Fibroblast of lung (primary cell): ENCODE data around the gene PRKAR1A.

Experiments
- EZH2 ChIP-seq: IDR thresholded peaks from 2 replicates; pipeline ENCODE4 v1.5.1; 2012; ENCODE audit warnings: low read length, control low read depth, mild to moderate bottlenecking; ENCODE audit errors: missing control alignments
- TF ChIP-seq, protein P1 (sequence below), 2 donors: IDR thresholded peaks in 1 of 2; conservative IDR thresholded peaks in 1 of 2; 1 replicate in 1 of 2; 2 replicates in 1 of 2; pipeline ENCODE4 v1.5.1; 2011 to 2012; ENCODE audit warnings: low read length in 2 of 2, control low read depth in 1 of 2, inconsistent platforms in 1 of 2, low read depth in 1 of 2, mild to moderate bottlenecking in 1 of 2

DNA sequence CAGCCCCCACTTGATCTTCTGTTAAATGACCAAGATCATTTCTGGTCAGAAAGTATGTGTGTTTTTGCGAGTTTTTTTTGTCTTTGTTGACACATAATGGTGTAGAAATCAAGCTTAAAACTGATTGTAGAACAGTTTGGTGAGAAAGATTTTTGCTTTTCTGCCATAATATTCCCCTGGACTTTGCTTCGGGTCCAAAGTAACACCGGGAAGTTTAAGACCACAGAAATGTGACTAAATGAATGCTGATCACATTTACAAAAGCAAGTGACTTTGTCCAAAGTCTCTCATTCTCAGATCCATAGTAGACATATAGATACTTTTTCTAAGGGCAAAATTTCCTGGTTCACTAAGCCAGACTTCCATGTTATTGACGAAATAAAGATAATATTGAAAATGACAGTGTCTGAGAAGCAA lies 86.3 kb downstream of the PRKAR1A start:
- TF ChIP-seq, protein P1, sequence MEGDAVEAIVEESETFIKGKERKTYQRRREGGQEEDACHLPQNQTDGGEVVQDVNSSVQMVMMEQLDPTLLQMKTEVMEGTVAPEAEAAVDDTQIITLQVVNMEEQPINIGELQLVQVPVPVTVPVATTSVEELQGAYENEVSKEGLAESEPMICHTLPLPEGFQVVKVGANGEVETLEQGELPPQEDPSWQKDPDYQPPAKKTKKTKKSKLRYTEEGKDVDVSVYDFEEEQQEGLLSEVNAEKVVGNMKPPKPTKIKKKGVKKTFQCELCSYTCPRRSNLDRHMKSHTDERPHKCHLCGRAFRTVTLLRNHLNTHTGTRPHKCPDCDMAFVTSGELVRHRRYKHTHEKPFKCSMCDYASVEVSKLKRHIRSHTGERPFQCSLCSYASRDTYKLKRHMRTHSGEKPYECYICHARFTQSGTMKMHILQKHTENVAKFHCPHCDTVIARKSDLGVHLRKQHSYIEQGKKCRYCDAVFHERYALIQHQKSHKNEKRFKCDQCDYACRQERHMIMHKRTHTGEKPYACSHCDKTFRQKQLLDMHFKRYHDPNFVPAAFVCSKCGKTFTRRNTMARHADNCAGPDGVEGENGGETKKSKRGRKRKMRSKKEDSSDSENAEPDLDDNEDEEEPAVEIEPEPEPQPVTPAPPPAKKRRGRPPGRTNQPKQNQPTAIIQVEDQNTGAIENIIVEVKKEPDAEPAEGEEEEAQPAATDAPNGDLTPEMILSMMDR (conservative IDR thresholded peaks at IDR 0.05 in 1 of 2, IDR thresholded peaks at IDR 0.05 in 1 of 2; ENCODE audit: low read depth in 1 of 2, low read length in 2 of 2): no peak
- no peak for TF ChIP-seq EZH2
